Stimulated activated CD4-positive, alpha-beta T cell treated with anti-CD3 and anti-CD28 coated beads, TNF-alpha, amount 100 ng/mL, for 4 hours (primary cell): ENCODE data around the gene SLC8A2.

Source experiments
- DNase-seq, 3 experiments: peaks; one replicate each; pipeline ENCODE4 v3.0.0-alpha.2; 2020; ENCODE audit warnings: low read depth in 3 of 3

SLC8A2 gene

DNA sequence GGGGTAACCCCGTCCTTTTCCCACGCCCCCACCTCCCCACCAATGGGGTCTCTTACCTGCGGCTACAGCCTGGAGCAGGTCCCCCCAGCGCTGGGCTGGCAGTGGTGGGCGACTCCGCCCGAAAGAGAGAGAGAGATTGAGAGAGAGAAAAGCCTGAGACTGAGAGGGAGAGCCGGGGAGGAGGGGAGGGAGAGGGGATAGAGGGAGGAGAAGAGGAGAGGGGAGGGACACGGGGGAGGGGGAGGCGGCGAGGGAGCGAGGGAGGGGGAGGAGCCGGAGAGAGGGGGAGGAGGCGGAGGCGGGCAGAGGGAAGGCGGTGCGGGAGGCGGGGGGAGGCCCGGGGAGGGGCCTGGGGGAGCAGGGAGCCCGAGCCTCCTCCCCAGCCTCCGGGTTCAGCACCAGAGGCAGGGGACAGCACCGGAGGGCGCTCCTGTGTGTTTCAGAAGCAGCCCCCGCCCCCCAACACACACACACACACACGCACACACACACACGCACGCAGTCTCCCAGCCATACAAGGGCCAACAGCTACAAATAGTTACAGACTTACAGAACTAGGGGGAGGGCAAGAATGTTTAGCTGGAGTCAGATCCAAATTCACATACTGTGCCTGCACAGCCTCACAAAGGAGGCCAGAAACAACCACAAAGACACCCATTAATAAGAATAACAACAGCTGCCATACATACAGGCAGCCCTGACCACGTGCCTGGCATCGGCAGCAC lies at the start of gene SLC8A2:
Gene SLC8A2 (minus strand): TSS at position 161 of the 725 bp plus-strand sequence. CDS start 5,490 bp downstream, outside the sequence.
- peak; percentile 31 to 53 (median 48) for DNase-seq

DNA sequence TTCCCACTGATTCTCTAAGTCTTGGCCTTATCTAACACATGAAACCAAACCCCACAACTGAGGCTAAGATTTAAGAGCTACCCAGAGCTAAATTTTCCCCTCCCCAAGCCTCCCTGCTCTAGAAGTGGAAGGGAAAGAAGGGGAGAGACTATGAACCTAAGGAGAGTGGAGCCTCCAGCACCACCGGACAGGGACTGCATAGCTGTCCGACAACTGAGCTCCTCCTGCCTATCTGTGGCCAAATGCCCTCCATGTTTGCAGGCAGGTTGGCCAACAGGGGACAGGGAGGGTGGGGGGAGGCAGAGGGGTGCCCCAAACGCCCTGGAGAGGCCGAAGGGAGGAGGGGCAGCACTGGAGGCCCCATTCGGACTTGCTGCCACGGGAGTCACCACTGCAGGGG lies 49.1 kb upstream of the SLC8A2 start:
- DNase-seq: no peak

GRCh38 chr19:47520343-47520806 lies 48.7 kb upstream of the SLC8A2 start:
- DNase-seq: no peak

- no peak for DNase-seq
Observed at GRCh38 chr19:47518854-47519253, 47.2 kb upstream of the SLC8A2 start.

GRCh38 chr19:47518139-47518538 lies 46.4 kb upstream of the SLC8A2 start:
- peak in 1 of 3 experiments; percentile 18 for DNase-seq

DNA sequence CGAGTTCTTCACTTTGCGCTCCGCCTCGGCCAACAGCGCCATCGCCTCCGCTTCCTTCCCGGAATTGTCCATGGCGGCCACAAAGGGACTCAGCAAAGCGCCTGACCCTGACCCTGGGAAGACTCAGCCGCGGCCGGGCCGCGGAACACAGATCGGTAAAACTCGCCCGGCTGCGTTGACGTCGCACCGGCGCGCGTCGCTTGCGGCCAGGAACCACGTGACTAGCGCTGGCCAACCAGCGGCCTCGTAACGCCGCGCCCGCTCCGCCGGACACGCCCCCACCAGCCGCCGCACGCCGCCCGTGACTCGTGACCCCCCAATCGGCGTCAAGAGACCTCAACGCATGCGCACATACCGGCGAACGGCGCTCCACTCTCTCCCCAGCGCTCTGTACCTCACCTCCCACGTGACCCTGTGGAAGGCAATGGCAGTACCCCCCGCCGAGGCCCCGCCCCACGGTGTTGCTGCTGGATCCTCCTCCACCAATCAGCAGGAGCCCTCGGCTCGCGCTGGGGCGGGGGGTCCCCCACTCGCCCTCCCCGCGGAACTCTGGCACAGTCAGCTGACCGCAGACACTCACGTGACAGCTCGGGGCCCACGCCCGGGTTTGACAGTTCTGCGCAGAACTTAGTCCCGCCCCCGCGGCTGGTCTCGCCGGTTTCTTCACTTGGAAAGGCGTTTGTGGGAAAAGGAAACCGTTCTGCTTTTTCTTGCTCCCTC lies 43.3 kb upstream of the SLC8A2 start, which contains the start of gene NAPA:
Gene NAPA (minus strand): TSS at position 195 of the 720 bp plus-strand sequence. CDS start 123 bp downstream, at position 72.
- peak; percentile 100 for DNase-seq

- DNase-seq: no peak
Observed at GRCh38 chr19:47514151-47514868, 42.6 kb upstream of the SLC8A2 start.

DNA sequence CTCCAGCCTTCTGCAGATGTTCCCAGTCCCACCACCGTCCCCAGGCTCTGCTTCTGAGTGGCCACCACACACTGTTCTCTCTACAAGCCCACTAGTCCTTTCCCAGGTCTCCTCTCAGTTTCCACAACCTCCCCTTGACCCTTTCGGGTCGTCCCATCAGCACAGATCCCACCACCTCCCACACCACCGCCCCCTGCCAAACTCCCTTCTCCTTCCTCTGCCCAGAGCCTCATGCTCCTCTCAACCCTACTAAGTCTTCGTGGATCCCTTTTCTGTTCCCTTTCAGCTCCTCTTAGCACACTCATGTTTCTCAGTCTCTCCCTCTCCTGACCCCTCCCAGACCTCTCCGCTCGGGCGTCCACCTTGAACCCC lies 41.2 kb upstream of the SLC8A2 start:
- DNase-seq: no peak

GRCh38 chr19:47512183-47512947 lies 40.7 kb upstream of the SLC8A2 start:
- no peak for DNase-seq

DNA sequence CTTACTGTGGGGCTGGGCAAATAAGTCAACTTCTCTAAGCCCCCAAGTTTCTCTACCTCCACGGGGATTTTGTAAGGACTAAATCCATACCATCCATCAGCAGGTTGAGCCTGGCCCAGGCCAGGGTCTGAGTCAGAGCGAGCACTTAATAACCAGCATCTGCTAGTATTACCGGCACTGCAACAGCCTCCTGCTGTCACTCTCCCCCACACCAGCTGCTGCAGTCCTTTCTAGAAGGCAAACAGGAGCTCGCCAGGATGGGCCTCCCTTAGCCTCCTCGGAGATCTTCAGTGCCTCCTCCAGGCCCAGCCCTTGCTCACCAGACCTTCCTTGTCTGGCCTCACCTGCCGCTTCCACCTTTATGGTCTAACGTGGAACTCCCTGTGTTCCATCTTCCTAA lies 40.0 kb upstream of the SLC8A2 start:
- DNase-seq: no peak

DNA sequence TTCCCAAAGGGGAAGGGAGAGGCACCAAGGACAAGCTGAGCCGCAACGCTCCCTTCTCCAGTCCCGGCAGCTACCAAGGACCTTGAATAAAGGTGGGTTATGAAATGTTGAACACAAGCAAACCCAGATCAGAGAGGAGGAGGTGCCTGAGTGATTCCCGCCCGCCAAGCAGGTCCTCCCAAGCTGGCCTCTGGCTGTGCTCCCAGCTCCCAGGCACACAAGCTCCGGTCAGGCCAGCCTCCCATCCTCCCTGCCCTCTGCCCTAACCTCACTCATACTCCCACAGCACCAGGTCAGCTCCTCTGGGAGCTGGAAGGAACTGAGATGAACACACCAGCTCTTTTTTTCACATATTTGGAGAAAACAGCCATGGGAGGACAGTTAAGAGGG lies 39.4 kb upstream of the SLC8A2 start:
- DNase-seq: no peak

DNA sequence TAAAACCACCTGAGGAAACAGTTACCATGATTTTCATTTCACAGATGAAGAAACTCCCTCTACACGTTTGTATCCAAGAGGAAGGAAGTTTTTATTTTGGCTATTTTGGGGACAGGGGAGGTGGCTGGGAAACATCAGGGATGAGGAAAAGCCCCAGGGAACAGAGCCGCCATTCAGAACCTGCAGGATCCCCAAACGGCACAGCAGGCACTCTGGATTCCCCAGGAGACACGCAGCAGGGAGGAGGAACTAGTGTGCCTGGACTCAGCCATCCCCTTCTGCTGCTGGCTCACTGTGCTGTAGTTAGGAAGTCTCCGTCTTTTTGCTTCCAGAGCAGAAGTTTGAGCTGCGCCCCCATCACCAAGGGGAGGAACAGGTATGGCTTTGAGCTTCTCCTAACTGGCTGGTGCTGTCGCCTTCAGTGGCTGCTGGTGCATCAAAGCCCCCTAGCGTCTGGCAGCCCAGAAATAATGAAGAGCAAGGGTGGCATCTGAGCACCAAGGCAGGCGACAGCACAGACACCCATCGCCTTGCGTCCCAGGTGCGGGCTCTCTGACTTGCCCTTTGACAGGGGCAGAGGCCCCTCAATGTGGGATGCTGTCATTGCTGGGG lies 38.9 kb upstream of the SLC8A2 start:
- DNase-seq: no peak

GRCh38 chr19:47509973-47510372 lies 38.3 kb upstream of the SLC8A2 start:
- no peak for DNase-seq

DNA sequence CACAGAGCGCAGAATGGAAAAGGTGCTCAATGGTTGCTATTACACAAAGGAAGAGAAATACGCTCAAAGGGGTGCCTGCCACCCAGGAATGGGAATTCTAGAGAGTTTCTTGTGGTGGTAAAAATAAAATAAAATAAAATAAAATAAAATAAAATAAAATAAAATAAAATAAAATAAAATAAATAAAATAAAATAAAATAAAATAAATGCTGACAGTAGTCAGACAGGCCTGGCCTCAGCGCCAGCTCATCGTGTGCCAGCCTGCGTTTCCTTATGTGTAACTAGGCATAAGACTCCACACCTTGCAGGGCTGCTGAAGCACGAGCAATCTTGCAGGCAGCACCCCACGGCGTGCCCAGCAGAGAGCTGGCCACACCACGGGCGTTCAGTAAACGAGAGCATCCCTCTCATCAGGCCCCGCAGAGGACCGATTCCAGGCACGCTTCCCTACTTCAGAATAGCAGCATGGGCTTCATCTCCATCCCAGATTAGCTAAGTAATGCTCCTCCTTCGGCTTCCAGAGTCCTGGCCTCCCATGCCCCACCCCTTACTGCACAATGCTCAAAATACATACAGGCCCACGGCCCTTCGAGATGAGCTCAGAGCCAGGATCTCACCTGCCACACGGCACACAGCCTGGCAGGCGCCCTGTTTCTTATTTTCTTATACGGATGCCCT lies 37.6 kb upstream of the SLC8A2 start:
- DNase-seq: no peak

DNA sequence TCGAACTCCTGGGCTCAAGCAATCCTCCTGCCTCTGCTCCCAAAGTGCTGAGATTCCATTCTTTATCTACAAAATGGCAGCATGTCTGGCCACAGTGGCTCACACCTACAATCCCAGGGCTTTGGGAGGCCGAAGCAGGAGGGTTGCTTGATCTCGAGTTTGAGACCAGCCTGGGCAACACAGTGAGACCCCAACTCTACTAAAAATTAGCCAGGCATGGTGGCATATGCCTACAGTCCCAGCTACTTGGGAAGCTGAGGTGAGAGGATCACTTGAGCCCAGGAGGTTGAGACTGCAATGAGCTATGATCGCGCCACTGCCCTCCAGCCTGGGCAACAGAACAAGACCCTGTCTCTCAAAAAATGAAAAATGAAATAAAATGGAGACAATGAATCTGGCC lies 37.0 kb upstream of the SLC8A2 start:
- DNase-seq: no peak

DNA sequence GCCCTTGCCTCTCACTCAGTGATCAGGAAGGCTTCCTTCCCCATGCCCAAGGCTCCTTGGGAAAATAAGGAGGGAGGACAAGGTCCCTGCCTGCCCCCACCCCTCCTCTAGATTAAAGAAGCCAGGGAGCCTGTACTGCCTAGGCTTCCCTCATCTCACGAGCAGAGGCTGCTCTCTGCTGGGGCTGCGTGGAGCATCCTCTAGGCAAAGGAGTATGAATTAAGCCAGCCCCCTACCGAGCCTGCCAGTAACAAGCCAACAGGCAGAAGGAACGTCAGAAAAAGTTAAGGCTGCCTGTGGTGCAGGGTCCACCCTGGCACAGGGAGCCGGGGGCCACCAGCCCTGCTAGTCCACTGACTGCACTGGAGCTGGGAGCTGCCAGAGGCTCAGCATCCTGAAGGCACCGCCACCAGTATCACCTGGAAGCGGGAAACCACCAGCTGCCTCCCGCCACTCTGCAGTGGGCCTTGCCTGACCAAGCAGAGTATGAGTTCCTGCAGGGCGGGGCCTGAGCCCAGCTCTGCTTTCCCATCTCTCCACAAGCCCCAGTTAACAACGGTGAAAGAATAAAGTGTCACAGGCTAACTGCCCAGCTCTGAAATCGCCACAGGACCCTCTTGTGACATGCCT lies 36.3 kb upstream of the SLC8A2 start:
- no peak for DNase-seq

GRCh38 chr19:47507012-47507411 lies 35.3 kb upstream of the SLC8A2 start:
- no peak for DNase-seq

- no peak for DNase-seq
Observed at GRCh38 chr19:47506459-47506858, 34.8 kb upstream of the SLC8A2 start.

DNA sequence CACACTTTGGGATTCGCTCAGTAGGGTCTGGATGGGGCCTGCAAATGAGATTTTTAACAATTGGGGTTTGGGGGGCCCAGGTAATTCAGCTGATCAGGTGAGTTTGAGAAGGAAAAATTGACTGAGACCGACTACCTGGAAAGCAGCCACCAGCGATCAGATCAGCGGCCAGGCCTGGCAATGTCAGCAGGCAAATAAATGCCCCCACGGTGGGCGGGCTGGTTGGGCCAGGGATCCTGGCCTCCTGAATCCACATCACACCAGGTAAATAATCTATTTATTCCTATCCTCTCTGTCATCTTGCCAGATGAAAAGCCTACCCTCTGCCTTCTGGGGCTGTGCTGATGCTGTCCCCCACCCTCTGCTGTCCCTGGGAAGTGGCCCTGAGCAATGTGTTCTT lies 33.8 kb upstream of the SLC8A2 start:
- DNase-seq: no peak

DNA sequence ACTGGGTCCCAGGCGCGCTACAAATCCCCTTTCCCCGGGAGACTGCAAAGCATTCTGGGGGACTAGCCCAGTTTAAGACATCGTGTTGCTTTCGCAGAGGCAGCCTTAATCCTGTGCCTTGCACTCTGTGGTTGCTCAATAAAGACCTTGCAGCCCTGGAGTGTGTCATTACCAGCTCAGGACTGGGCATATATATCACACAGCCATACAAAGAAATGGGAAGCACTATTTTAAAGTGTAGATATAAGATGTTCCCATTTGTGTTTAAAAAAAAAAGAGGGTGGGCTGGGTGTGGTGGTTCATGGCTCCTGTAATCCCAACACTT lies 32.1 kb upstream of the SLC8A2 start:
- DNase-seq: no peak
